ENCODE measurements around the gene TTC34.
A peak's percentile ranks its signal among the peaks of the same experiment; 100 is the strongest.

Gene TTC34

DNA sequence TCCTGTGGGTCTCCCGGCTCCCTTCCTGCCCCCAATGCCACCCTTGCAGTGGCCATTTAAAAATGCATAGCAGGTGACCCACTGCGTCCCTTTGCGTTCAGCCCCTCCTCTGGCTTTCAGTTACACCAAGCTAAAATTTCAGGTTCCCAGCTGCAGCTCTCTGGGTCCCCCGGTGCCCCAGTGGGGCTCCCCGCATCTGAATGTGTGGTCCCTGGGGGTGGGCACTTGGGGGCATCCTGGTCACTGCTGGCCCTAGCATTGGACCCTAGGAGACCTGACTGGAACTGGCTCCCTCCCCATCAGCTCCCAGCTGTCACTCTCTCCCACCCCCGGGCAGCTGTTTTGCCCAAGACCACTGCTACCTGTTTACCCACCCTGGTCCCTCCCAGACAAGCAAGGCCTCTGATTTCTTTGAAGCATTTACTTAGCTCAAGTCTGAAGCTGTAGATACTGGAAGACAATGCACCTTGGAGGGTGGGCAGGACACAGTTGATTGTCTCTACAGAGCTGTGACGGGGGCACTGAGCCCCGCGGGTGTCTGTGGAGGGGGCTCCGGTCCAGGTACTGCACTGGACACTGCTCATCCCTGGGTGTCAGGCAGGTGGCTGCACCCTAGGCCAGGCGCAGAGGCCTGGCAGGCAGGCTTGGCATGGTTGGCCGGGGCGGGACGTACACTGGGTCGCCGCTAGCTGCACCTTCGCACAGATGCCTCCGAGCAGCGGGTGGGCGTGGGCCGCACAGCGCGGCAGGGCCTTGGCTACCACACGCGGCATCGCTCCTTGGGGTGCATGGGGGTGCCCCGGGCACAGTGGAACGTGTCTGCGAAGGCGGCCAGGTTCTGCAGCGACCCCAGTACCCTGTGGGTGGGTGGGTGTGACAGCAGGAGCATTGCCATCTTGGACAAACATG lies 211.0 kb downstream of the TTC34 start:
- DNase-seq (ENCODE audit: low read depth), result no peak

GRCh38 chr1:2589431-2590232 lies 211.9 kb downstream of the TTC34 start:
- DNase-seq (ENCODE audit: low read depth), result no peak

- no peak for DNase-seq (ENCODE audit: low read depth)
Observed at GRCh38 chr1:2588661-2589430, 212.6 kb downstream of the TTC34 start.

DNA sequence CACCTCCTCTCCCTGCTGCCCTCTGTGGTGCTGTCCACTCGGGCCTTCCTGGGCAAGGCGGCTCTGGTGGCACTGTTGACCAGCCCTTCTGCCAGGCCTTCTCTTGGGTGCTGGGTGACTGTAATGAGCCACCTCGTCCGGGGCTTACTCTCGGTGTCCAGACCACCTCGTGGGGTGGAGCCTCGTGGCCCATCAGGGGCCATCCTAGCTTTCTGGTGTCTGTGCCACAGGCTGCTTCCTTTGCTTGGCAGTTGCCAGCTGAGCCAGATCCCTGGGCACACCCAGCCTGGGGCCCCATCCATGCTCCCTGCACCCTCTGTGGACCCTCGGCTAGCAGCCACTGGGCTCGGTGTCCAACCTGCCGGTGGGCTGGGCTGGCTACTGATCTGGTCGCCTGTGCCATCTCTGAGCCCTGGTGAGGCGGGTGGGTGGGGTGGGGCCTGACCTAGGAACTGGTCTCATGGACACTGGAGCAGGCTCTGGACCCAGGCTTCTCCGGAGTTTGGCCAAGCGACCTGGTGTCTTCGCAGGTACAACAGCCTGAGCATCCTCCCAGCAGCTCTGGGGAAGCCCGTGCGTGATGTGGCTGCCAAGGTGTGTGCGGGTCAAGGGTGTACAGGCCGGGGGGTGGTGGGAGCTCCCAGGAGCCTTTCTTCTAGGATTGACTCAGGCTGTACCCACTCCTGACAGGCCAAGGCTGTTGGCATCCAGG lies 213.5 kb downstream of the TTC34 start:
- DNase-seq (ENCODE audit: low read depth), result no peak

DNA sequence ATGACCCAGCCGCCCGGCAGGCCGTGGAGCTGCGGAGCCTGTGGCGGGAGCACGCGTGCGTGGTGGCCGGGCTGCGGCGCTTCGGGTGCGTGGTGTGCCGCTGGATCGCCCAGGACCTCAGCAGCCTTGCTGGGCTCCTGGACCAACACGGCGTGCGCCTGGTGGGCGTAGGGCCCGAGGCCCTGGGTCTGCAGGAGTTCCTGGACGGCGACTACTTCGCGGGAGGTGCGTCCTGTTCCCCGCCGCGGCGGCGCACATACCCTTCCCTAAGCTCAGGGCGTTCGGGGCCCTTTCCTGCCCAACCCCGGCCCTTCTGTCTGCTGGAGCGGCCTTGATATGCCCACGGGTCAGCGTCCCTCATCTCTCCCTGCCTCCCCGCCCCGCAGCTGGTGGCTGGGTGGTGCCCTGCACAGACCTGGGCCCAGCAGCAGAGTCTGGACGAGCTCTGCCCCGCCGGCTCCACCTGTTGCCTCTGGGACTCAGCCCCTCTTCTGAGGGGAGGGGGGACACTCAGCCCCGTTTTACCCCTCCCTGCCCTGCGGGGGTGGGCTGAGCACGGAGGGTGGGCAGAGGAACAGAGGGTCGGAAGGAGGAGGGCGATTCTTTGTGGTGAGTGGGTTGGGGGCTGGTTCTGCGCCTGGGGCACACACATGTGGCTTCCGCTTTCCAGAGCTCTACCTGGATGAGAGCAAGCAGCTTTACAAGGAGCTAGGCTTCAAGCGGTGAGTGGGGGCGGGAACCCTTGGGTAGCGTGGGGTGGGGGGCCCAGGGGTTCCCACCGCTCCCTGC lies 214.2 kb downstream of the TTC34 start:
- DNase-seq (ENCODE audit: low read depth), result no peak

DNA sequence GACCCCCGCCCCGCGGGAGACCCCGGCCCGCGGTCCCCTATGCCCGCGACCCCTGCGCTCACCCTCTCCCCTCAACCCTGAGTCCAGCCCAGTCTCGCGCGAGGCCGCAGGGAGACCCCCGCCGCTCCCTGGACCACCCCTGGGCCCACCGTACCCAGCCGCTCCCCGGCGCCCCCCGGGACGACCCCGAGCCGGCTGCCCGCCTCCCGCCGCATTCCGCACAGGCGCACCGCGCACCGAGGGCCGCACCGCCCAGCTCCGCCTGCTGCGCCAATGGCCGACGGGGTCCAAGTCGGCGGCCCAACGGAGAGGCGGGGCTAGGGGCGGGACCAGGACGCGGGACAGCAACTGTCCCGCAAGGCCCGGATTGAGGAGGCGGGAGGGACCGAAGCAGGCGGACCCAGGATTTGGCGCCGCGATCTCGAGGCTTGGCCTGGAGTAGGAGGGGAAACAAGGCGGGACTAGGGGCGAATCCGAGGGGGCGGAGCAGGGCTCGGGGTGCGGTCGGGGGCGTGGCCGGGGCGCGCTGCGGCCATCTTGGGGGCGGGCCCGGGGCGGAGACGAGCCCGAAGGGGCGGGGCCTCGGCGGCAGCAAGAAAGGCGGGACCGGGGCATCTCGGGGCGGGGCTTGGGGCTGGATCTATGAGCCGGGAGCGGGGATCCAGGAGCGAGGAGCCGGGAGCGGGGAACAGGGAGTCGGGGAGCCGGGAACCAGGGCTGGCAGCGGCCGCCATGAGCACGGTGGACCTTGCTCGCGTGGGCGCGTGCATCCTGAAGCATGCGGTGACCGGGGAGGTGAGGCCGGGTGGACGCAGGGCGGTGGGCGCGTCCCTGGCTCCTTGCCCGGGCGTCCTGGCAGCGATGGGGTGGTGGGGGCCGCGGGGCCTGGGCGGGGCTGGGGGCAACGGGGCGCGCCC lies 215.1 kb downstream of the TTC34 start, which contains the start of gene PRXL2B:
TSS of gene PRXL2B (plus strand) at position 624 of the 917 bp plus-strand sequence. CDS start at position 733, 109 bp downstream.
- peak; percentile 90 for DNase-seq (ENCODE audit: low read depth)

Data from GM04503 (cell line).